Stimulated activated CD4-positive, alpha-beta T cell treated with anti-CD3 and anti-CD28 coated beads, Interleukin-2, amount 100 ng/mL, for 48 hours (primary cell): ENCODE data around the gene FBXO46.
"Not testable (repeated sequence)": the region's sequence is repeated elsewhere in the genome, so short reads cannot be mapped to it uniquely, and the experiment has no call there.

Experiments
- DNase-seq, 2 donors: peaks; one replicate each; pipeline ENCODE4 v3.0.0-alpha.2; 2020

Gene FBXO46

DNA sequence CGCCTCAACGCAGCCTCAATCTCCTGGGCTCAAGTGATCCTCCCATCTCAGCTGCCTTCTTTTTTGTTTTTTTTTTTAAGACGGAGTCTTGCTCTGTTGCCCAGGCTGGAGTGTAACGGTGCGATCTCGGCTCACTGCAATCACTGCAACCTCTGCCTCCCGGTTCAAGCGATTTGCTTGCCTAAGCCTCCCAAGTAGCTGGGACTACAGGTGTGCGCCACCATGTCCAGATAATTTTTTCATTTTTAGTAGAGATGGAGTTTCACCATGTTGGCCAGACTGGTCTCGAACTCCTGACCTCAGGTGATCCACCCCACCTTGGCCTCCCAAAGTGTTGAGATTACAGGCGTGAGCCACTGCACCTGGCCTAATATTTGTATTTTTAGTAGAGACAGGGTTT is 10.6 kb downstream of the FBXO46 start:
- not testable (repeated sequence) for DNase-seq

DNA sequence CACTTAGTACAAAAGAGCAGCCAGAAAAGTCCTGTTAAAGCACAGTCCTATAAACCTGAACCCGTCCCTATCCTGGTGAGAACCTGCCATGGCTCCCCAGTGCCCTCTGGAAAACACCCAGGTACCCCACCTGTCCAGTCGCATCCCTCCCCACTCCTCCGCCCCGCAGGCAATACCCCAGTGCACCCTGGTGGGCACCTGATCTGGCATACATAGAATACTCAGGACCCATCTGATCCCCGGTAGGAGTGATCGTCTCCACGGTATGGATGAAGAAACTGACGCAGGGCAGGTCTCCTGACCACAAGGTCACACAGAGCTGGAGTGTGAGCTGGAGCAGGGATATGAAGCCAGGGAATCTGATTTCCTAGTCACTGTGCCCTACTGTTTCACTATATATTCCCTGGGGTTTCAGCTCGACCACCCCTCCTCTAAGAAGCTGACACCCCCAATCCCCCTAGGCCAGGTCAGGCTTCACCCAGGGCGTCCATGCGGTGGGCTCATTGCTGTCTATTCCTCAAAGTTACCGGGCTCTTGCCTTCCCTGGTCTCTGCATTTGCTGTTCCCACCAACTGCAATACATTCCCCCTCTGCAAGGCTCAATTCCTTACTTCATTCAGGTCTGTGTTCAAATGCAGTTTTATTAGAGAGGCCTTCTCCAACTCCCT is 12.6 kb downstream of the FBXO46 start:
- DNase-seq, result no peak

DNA sequence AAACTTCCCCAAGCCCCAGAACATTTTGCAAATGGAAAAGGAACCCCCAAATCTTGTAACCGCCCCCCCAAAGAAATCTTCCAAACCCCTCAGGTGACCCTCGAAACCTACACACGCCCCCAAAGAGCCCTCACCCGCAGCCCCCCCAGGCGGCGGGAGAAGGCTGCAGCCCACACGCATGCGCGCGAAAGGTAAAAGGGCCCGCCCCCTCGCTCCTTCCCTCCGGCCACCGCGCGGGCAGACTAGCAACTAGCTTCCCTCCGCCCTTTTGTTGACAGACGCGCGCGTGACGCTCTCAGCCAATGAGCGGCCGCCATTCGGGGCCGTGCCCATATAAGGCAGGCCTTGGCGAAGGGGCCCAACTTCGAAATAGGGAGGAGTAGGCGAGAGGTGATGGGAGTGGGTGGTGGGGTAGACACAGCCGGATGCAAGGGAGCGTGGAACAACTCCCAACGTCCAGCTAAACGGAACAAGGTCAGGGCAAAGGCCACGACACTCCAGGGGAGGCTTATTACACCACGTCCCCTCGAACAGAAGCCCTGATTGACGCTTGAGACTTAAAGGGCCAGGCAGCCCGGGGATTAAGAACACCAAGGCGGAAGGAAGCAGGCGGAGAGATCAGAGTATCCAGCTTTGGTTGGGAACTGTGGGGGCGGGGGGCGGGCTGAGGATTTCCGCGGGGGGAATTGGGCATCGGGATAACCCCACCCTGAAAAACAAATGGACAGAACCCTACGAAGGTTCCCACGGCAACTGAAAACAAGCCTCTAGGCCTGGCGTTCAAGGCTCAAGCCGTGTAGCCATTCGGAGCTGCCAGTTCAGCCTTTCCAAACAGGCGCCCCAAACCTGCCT is 13.3 kb downstream of the FBXO46 start:
- peak; percentile 95 for DNase-seq

DNA sequence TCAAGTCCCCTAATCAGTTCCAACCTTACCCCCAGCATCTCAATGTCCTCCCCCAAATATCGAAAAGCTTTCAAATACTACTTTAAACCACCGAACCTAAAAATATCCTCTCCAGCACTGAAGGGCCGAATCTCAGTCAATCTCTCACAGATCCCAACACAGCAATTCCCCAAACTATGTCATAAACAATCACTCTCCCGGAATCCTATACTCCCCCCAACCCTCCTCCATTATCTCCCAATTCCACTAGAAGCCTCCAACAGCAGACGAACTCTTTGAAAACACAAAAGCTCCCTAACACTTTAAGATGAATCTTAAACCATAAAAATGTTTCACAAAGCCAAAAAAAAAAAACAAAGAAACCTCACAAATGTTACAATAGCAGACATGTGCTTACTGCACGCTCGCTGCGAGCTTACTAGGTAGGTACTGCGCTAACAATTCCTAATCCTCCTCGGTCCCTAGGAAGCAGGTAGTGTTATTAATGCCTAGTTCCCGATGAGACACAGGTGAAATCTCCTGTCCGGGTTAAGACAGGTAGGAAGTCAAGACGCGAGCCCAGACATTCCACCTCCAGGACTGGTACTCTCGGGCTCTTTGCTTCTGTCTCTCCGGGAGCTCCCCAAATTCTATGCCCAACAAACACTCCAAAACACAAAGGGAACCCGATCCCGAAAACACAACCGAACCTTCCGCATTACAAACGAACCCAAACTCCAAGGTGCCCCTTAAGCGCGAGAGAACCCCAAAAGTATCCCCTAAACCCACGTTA is 14.2 kb downstream of the FBXO46 start:
- peak in 1 of 2 donors; percentile 14 for DNase-seq

DNA sequence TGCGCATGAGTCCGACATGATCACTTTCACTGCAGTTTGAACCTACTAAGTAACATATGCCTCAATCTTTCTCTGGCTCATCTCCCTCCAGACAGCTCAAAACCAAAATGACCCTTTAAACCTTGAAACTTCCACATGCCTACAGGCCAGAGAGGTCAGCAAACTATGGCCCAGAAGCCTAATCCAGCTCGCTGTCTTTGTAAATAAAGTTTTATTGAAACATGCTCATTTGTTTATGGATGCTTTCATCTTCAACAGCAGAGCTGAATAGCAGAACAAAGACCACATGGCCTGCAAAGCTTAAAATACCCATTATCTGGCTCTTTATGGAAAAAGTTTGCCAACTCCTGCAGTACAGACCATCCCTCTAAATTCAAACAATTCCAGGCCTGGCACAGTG is 15.6 kb downstream of the FBXO46 start:
- DNase-seq, result no peak

DNA sequence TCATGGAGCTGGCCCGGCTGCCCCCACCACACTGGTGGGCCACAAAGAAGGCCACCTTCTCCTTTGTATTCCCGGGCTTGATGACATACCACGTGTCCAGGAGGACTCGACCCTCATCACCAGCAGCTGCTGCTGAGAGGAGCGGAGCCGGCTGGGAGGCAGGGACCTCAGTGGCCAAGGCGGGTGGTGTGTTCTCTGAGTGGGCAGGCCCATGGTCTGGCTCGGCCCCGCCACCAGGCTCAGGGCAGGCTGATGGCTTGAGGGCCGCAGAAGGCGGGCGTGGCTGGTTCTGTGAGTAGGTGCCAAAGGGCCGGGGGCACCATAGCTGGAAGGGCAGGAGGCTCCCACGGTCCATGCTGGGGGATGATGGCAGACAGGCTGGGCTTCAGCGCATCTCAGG is 17.6 kb downstream of the FBXO46 start:
- no peak for DNase-seq

DNA sequence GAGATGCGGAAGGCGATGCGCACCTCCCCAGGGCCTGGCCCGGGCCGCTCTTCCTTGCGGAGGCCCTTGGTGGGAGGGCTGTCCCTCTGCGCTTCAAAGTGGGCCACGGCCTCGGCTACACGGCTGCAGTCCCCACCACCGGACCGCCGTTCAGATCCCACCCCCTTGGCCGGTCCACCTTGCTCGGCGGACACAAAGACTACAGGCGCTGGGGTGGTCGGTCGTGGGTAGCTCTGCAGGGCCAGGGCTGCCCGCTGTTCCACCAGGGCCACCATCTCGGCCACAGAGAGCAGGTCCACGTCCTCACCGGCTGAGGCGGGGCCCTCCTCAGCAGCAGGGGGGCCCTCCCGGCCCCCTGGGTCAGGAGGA is 18.0 kb downstream of the FBXO46 start:
- no peak for DNase-seq

DNA sequence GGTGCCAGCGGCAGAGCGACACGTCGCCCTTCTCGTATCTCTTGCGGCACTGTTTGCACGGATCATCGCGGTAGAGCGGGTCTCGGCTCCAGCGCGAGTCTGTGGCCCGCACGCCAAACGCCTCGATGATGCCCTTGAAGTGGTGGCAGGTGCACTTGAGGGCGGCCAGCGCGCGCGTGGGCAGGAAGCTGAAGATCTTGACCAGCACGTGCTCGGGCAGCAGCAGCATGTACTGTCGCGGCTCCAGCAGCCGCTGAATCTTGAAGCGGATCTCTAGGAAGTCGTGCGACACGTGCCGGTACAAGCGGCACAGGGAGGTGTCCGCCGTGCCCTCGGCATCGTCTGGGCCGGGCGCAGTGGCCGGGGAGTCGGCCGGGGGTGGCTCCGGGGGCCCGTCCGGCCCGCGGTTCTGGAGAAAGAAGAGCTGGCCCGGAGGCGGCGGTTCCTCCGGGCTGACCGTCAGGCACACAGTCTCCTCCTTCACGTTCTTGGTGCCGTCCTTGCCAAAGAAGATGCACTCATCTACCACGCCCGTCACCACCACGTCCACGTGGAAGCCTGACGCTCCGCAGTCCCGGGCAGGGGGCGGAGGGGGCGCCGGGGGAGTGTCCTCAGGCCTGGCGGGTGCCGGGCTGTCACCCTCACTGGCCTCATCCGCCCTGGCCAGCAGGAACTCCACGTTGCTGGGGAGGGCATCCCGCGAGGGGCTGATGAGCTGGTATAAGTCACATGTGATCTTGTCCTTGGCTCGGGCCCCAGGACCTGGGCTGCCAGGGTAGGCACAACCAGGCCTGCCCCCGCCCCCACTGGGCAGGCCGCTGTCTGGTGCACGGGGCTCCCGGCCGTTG is 18.6 kb downstream of the FBXO46 start:
- no peak for DNase-seq

DNA sequence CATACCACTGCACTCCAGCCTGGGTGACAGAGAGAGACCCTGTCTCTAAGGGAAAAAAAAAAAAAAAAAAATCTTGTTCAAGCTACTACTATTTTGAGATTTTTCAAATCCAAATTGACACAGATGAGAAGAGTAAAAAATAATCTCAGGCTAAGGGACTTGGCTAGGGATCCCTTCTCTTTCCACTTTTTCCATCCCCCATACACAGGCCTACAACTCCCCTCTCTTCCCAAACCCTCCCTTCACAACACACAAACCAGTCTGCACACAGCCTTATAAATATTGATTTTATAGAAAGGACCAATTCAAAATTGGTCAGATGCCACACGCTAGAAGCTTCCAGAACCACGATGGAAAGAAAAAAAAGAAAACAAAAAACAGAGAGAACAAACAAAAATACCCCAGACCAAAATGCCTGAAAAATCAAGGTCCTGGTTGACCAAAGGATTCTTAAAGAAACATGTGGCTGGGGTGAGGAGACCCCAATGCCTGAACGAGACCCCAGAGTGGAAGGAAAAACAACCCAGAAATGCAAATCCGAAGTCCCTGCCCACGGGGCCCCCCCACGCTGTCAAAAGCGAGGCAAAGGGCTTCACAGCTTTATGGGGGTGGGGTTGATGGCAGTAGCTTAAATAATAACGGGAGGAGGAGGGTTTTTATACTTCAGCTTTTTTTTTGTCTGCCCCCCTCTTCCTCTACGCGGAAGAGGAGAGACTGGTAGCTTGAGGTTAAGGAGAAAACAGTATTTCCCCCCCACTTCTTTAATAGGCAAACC is 20.2 kb downstream of the FBXO46 start:
- no peak for DNase-seq

DNA sequence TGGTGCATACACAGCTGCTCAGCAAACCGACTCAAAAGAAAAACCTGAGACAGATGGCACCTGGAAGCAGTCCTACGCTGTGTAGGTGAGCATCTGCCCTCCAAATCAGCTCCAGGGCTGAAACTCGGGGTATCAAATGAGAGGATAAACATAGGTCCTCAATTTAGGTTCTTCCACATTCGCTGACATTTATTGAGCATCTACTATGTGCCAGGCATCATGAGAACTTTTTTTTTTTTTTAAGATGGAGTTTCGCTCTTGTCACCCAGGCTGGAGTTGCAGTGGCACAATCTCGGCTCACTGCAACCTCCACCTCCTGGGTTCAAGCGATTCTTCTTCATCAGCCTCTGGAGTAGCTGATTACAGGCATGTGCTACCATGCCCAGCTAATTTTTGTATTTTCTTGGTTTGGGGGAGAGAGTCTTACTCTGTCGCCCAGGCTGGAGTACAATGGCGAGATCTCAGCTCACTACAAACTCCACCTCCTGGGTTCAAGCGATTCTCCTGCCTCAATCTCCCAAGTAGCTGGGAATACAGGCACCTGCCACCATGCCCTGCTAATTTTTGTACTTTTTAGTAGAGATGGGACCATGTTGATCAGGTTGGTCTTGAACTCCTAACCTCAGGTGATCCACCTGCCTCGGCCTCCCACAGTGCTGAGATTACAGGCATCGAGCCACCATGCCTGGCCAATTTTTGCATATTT is 24.8 kb downstream of the FBXO46 start:
- no peak for DNase-seq

DNA sequence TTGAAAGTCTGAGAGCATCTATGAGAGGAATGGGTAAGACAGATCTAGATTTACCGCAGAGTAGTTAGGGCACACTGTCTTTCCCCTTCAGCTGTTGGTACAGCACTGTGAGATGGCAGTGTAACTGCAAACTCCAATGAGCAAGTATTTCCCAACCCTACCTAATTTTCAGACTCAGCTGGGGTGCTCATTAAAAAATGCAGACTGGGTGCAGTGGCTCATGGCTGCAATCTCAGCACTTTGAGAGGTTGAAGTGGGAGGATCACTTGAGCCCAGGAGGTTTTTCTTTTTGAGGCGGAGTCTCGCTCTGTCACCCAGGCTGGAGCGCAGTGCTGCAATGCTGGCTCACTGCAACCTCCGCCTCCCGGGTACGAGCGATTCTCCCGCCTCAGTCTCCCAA is 25.6 kb downstream of the FBXO46 start:
- no peak for DNase-seq

DNA sequence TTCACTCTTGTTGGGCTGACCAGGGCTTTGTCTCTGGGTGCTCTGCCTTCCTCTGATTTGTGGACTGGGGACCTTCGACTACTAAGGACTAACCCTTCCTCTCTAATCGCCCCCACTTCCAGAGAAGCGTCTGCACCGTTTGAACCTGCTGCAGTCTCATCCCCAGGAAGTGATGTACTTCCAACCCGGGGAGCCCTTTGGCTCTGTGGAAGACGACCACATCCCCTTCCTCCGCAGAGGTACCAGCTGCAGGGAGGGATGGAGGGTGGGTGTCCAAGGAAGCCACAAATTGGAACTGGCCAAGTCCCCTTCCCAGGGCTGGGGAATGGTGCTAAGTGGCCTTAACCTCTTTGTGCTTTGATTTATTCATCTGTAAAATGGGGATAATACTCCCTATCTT is 29.0 kb downstream of the FBXO46 start:
- DNase-seq, result no peak

DNA sequence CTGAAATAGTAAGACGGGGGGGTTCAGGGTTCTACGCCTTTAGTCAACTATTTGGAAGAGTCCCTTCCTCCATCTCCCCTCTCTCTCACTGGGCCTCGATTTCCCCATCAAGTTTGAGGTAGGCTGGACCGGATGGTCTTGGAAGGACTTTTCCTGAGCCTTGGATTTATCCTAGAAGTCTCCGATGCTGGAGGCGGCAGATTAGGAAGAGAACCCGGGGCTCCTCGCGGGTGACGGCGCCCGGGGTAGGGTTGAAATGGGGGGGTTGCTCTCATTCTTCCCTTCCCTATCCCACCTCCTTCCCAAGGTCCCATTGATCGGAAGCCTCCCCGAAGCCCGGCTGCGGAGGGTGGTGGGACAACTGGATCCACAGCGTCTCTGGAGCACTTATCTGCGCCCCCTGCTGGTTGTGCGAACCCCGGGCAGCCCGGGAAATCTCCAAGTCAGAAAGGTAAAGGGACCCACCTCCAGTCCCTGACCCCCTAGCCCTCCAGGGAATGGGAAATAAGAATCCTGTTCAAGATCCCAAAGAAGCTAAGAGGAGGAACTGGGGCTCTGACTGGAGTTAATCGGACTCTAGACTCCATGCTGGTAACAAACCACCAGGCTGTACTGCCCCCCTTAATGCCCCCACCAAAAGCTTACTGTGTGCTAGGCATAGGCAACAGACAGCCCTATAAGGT is 37.4 kb downstream of the FBXO46 start:
- DNase-seq, result peak; percentile 83 to 86

DNA sequence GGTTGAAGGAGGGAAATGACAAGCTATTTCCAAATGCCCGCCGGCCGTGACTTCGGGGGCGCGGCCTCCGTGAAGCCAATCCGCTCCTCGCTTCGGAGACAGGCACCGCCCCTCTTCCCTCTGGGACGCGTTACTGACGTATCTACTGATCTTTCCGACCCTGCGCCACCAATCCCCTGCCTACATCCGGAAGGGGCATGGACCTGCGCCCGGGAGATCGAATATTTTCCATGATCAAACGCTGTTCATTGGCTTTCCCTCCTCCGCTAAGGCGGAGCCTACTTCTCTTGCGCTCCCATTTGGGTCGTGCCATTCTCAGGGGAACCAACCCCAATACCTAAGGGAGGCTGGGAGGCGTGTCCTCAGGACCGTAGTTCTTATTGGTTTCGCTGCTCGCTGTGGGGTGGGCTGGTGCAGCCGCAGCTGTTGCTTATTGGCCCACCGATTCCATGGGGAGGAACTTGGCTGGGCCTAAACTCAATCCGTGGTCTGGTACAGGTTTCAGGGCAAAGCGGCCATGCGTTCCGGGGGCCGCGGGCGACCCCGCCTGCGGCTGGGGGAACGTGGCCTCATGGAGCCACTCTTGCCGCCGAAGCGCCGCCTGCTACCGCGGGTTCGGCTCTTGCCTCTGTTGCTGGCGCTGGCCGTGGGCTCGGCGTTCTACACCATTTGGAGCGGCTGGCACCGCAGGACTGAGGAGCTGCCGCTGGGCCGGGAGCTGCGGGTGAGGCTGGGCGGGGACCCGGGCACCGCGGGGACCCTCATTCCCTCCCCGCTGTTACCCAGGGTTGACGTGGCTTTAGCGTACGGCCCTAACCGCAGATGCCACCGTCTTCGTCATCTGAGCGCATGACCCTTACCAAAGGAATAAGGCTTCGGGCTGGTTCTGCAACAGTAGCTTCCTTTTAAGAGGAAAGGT is 38.2 kb downstream of the FBXO46 start, which contains the start of gene QPCTL:
TSS of gene QPCTL (plus strand) at position 480 of the 919 bp plus-strand sequence. CDS start at position 518, 38 bp downstream.
- DNase-seq, result peak; percentile 91 to 94

DNA sequence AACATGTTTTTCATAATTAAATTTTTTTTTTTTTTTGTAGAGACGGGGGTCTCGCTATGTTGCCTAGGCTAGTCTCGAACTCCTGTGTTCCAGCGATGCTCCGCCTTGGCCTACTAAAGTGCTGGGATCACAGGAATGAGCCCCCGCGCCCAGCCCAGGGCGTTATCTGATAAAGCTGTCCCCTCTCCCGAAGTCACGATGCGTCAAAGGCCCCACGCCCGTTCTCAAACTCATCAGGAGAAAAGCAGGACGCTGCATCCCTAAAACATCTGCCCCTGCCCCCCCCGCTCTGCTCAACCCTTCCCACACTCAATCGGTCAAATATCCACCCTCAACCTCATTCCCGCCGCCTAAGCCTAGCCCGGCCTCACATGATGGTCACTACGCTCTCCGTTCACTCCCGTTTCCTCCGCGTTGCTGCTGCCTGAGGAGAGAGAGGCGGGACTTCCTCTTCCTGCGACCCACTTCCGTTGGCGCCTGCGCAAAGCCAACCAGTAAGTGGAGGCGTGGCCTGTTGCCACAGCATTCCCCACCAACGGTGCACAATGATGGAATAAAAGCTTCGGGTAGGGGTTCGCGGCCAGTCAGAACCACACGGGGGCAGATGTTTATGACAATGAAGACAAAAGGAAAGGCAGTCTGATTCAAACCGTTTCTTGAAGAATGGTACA is 39.0 kb downstream of the FBXO46 start, which contains the start of gene SNRPD2:
TSS of gene SNRPD2 (minus strand) at position 438 of the 671 bp plus-strand sequence. CDS start at position 373, 65 bp downstream.
- peak; percentile 92 to 95 for DNase-seq

DNA sequence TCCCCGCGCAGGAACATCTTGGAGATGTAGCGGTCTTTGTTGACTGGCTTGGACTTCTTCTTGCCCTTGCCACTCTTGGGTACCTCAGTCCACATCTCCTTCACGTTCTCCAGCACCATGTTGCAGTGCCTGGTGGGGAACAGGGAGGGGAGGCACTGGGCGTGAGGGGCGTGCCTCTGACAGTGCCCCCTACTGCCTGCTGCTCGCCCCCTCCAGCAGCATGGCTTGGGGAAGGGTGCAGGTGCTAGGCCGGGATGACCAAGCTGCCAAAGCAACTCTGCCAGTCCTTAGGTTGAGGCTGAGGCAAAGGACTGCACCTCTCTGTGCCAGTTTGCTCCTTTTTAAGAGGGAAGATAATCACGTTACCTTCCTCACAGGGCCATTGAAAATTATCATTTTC is 43.1 kb downstream of the FBXO46 start:
- DNase-seq, result no peak

DNA sequence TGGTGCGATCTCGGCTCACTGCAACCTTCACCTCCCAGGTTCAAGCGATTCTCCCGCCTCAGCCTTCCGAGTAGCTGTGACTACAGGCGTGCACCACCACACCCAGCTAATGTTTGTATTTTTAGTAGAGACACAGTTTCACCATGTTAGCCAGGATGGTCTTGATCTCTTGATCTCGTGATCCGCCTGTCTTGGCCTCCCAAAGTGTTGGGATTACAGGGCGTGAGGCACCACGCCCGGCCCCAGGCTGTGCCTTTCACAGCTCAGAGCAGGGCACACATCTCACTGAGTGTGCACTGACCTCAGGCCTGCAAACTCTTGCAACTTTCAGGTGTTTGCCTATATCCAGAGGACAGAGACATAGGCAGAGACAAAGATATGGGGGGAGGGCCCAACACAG is 45.7 kb downstream of the FBXO46 start:
- not testable (repeated sequence) for DNase-seq

DNA sequence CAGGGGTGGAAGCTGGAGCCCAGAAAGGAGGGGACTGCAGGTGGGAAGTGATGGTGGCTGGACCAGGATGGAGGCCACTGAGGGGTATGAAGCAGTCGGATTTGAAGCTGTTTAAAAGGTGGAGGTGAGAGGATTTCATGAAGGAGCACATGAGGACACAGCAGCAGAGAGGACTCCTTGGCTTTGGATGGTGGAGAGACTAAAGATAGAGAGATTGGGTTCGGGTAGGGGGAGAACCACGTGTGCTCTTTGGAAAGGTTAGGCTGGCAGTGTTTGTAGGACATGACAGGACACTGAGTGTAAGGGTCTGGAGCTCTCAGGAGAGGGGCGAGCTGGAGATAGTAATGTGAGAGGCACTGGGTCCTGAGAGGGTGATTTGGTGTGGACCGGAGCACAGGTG is 47.8 kb downstream of the FBXO46 start:
- no peak for DNase-seq

DNA sequence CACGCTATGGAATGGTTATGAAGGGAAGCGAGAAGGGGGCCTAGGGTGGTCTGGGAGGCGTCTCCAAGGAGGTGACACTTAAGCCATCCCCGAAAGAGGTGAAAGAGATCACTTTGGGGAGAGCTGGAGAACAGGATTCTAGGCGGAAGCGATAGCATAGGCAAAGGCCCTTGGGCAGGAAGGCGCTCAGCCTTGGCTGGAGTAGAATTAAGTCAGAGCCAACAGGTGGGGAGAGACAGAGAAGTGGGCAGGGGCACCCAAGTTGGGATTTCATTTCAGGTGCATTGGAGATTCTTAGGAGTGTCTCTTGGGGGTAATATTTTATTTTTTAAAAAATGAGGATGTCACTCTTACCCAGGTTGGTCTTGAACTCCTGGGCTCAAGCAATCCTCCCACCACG is 48.6 kb downstream of the FBXO46 start:
- DNase-seq, result no peak
